Kidney epithelial cell (primary cell): ENCODE data around the gene POU2AF1. TPM values are rescaled to one million over a fixed set of nuclear protein-coding genes. Genes with fewer than 3 reads are reported as not detected.
"Not testable (repeated sequence)": the region's sequence is repeated elsewhere in the genome, so short reads cannot be mapped to it uniquely, and the experiment has no call there.

ENCODE experiments used
- DNase-seq: peaks from one replicate; pipeline ENCODE4 v3.0.0-alpha.2; 2010; ENCODE audit warnings: low read depth
- H3K27me3 ChIP-seq: 2 replicates; pipeline ENCODE4 v1.6.0; 2011; ENCODE audit warnings: low read length; ENCODE audit not compliant: control insufficient read depth, insufficient read depth
- H3K36me3 ChIP-seq: 2 replicates; pipeline ENCODE4 v1.5.1; 2011; ENCODE audit warnings: low read length; ENCODE audit not compliant: control insufficient read depth, insufficient read depth
- H3K4me3 ChIP-seq: 2 replicates; pipeline ENCODE4 v1.5.1; 2011; ENCODE audit warnings: low read depth, mild to moderate bottlenecking, control low read depth, low read length
- CTCF ChIP-seq: IDR thresholded peaks from 2 replicates; pipeline ENCODE4 v1.5.1; 2011; ENCODE audit warnings: mild to moderate bottlenecking, moderate library complexity, low read length, control low read depth, inconsistent platforms; ENCODE audit not compliant: insufficient read depth, poor library complexity, severe bottlenecking
- total RNA-seq: library from RNA; depleted of rRNA; stranded (reverse); fragments of >200 nt; gene quantifications from 2 replicates; pipeline ENCODE4 v1.2.3, GENCODE V29; 2015

The POU2AF1 gene
- total RNA-seq, 1 donor from 2014 or later: not detected

GRCh38 chr11:111403051-111403726 lies 24.1 kb upstream of the POU2AF1 start:
- no peak for TF ChIP-seq CTCF
- no peak for DNase-seq
- Histone ChIP-seq H3K4me3 (no peak overlapping the region), H3K27me3 (no peaks in the 10 kb centered on the region), H3K36me3 (no peaks in the 10 kb centered on the region)

- H3K27me3 ChIP-seq: no peaks in the 10 kb centered on the region
- no peak for TF ChIP-seq CTCF
- DNase-seq: no peak
- no peak overlapping the region for H3K4me3 ChIP-seq
- H3K36me3 ChIP-seq: no peaks in the 10 kb centered on the region
These were observed 23.3 kb upstream of the POU2AF1 start for GRCh38 chr11:111402411-111402810.

GRCh38 chr11:111401957-111402356 lies 22.9 kb upstream of the POU2AF1 start:
- H3K36me3 ChIP-seq, H3K27me3 ChIP-seq, H3K4me3 ChIP-seq, DNase-seq: not testable (repeated sequence)

- no peaks in the 10 kb centered on the region for H3K36me3 ChIP-seq
- TF ChIP-seq CTCF: no peak
- H3K27me3 ChIP-seq: no peaks in the 10 kb centered on the region
- H3K4me3 ChIP-seq: no peak overlapping the region
- no peak for DNase-seq
These were observed 21.5 kb upstream of the POU2AF1 start for GRCh38 chr11:111400595-111400994.

GRCh38 chr11:111399187-111400031 lies 20.3 kb upstream of the POU2AF1 start:
- no peak for TF ChIP-seq CTCF
- Histone ChIP-seq H3K36me3 (no peaks in the 10 kb centered on the region), H3K4me3 (no peak overlapping the region), H3K27me3 (no peaks in the 10 kb centered on the region)
- no peak for DNase-seq

GRCh38 chr11:111397034-111397433 lies 18.0 kb upstream of the POU2AF1 start:
- Histone ChIP-seq H3K27me3 (no peaks in the 10 kb centered on the region), H3K4me3 (no peak overlapping the region), H3K36me3 (no peaks in the 10 kb centered on the region)
- no peak for TF ChIP-seq CTCF
- DNase-seq: no peak
